GM18873 (cell line): ENCODE measurements around the gene SPOCK1.
"Not testable (repeated sequence)": the region's sequence is repeated elsewhere in the genome, so short reads cannot be mapped to it uniquely, and the experiment has no call there.

Experiments used
- ATAC-seq: cut with Tn5 transposase; IDR thresholded peaks from one replicate; pipeline ENCODE4 v1.9.1; 2021; ENCODE audit warnings: mild to moderate bottlenecking, moderate library complexity, moderate number of reproducible peaks; ENCODE audit not compliant: unreplicated experiment, low FRiP score

The SPOCK1 gene

GRCh38 chr5:137236252-137236651, 262.9 kb downstream of the SPOCK1 start:
- no peak for ATAC-seq

DNA sequence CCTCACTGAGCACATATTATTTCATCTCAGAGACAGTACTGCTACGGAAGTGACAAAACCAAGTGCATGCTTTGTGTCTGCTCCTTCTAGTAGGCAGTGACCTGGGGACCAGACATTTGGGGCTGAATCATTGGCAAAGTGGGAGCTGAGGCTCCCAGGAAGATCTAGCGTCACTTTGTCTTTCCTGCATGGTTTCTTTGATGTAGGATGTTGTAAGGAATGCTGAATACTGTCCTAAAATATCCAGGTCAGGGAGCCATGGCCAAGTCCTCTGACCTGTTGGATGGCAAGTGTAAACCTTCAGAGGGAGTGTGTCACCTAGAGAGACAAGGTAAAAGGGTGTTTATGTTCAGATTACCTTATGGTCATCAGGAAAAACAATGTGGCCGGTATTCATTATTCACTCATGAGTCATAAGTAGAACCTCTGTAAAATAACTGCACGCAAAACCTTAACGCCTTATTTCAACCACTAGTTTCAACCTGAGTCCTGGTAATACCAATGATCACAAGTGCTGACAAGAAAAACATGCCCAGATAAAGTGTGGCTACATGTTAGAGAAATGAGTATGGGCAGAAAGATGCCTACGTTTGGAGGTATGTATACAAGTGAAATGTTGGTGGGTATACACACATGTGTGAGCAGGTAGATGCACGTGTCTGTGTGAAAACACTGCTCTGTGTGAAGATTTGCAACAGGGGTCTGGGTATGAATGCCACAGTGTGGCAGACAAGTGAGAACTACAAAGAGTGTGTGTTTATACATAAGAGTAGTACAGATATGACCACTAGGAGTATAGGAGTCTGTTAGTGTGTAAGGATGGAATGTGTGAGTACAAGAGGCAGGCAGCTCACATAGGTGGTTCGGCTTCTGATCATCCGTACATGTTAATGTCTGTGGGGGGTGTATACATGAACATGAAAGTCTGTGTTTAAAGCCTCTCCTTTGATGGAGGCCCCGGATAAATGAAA, 263.9 kb downstream of the SPOCK1 start:
- peak; percentile 64 for ATAC-seq

GRCh38 chr5:137233726-137234125, 265.4 kb downstream of the SPOCK1 start:
- ATAC-seq = no peak

DNA sequence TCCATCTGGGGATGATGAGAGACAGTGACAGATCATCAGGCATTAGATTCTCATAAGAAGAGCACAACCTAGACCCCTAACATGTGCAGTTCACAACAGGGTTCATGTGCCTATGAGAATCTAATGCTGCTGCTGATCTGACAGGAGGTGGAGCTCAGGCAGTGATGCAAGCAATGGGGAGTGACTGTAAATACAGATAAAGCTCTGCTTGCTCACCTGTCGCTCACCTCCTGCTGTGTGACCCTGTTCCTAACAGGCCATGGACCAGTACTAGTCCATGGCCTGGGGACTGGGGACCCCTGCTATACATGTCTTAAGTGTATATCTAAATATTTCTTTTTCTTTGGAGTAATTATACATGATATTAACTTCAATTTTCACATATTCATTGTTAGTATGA, 265.8 kb downstream of the SPOCK1 start:
- ATAC-seq = not testable (repeated sequence)

GRCh38 chr5:137231540-137231939, 267.6 kb downstream of the SPOCK1 start:
- no peak for ATAC-seq

- no peak for ATAC-seq
Observed at GRCh38 chr5:137228816-137229215, 270.3 kb downstream of the SPOCK1 start.

DNA sequence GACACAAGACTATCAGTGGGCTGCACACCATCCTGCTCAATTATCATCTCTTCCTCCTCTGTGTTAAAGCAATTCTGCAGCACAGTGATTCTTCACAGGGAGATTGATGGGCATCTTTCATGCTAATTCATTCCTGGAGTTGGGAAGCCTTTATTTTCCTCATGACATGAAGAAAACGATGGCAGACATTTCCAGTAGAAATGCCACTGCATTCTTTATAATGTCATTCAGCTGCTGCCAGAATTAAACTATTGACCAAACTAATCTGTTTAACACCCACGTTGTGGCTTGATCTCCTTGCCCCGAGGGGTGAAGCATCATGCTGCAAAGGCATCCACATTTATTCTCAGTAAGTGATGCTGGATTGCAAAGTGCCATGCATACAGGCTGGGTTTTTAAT, 273.0 kb downstream of the SPOCK1 start:
- no peak for ATAC-seq

DNA sequence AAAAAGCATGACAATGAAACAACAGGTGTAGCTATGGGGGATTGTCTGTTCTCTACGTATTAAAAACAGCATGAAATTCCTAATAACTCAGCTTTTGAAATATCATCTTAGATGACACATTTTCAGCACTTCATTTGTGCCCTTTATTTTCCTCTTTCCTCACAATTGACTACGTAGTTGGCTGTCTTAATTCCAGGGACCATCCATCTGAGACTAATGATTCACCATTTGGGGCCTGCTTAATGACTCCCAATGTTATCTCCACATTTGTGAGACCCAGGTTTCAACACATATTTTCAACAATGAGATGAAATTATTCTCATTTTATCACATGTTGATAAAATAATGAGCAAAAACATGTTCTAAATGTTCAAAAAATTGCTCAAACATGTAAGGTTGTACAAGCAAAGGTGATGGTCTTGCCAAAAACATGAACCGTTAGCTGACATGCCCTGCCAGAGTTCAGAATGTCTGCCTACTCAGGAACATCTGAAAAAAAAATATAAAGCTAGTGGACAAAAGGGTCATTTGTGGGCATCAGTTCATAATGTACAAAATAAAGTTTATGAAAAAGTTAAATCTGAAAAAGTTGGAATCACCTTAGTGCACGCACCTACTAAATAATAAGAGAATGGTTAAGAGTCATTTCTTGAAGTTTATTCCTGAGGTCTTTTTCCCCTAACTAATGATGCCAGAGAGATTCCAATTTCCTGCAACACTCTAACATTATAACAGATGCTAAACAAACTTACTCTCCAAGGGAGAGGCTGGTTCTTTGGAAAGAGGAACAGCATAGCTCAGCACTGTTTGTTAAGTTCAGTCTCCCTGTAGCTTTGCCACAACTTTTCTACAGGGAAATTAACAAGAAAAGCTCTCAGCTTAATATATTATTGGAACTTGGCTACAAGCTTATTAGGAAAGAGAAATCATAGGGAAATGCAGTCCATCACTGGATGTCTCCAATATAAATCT, 275.5 kb downstream of the SPOCK1 start:
- no peak for ATAC-seq

DNA sequence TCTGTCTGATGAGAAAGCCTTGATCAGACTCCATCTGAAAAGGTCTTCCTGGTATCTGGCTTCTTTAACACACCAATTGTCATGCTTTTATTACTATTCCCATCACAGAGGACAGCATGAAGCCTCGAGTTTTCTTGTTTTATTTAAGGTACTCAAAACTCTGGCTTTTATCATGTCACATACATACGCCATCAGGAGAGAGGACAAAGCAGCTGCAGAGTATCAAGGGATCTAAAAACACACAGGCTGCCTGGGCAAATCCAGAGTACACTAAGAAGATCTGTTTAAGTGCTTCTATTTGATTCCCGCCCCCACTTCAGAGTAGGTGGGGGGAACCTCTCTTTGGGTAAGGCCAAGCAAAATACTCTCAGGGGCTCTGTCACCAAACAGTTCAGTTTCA, 277.2 kb downstream of the SPOCK1 start:
- ATAC-seq = no peak

DNA sequence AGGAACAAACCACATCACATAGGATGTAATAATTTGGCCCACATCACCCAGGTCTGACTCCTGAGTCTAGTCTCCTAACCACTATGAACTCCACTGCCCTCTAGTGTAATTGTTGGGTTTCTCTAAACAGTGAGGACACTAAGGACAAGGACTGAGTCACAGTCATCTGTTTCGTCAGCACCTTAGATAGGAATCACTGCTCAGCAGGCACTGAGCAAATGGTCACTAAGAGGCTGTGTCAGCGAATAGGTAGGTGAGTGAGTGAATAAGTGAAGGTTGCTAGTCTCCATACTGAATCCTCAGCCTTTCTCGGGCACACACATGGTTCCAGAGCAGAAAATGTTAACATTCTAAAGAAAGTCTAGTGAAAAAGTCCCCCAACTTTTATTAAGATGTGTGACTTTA, 278.6 kb downstream of the SPOCK1 start:
- ATAC-seq = peak; percentile 76

DNA sequence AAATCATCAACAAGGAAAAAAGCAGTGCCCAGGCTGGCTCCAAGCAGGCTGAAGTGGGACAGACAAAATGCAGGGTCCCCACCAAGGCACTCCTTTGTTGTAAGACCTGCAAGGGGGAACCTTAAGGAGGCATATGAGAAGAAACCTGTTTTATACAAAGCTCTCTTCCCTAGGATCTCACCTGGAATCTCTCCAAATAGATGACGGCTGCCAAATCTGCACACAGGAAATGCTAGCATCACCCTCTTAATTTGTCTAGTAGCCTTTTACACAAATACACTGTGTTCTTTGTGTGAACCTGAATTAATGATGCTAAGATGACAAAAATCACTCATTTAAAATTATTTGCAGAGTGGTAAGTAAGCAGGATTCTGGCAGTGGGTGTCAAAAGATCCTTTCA, 280.2 kb downstream of the SPOCK1 start:
- ATAC-seq = no peak

DNA sequence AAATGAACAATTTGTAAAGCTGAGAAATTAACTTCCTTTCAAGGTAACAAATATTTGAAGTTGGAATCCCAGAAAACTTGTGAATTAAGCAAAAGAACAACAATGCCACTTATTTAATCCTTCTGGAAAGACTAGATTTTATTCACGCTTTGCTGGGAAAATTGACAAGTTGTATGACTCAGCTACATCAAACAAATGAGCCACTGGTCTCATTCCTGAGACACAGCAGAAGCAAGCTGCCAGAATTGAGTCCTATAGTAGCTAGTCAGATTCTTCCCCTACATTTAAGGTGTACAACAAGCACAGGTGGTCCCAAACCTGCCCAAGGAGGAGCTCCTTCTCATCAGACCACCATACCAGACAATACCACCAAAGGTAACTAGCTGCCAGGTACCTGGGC, 280.7 kb downstream of the SPOCK1 start:
- no peak for ATAC-seq

DNA sequence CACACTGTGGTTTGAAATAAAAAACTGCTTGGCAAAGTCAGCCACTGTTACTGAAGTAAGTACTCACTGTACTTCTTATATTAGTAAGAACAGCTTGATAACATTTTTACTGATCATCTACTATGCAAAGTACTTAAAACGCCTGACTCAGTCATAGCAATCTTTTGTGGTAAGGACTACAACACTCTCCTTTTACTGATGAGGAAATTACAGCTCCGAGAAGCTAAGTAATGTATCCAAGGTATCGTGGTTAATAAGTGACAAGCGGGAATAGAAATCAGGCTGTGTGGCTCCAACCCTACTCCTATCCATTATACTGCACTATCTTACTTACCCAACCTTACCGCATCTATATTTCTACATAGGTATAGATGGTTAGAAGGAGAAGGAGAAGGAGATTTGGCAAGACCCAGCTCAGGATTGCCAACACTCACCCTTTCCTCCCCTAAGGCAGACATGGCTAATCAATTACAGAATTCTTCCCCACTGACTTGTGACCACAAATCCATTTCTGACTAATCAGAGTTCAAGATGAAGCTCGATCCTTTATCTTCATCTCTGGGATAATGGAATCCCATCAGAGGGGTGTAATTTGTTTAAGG, 281.4 kb downstream of the SPOCK1 start:
- no peak for ATAC-seq

GRCh38 chr5:137216976-137217598, 282.0 kb downstream of the SPOCK1 start:
- ATAC-seq = no peak

DNA sequence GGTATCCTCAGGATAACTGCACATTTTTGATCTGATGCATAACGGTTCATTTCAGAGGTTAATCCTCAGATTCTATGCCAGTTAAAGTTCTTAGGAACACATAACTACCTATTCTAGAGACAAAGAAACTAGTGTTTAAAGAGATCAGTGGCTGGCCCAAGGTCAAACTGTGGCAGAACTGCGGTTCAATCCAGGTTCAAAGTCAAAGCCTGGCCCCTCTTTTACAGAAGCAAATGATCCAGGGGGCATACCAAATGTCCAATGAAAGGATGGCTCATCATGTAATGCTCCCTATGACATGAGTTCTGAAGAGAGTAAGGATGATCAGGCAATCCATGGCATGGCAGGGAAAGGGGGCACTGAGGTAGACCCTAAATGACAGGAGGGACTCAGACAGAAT, 283.3 kb downstream of the SPOCK1 start:
- no peak for ATAC-seq

DNA sequence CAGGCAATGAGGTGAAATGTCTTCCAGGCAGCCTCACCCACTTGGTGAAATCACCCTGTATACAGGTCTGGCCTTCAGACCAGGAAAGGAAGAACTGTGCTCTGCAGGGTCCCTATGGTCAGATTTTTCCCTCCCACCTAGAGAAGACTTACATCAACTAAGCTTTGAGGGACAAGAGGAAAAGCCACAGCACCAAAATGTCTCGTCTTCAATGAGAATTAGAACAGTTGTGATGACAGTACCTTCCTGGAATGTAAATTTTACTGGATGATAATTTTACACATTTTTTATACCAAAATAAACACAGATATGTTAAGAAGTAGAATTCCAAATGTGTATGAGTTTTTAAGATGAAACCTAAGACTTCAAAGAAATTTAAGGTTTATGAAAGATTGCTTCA, 283.9 kb downstream of the SPOCK1 start:
- ATAC-seq = no peak

GRCh38 chr5:137214446-137215189, 284.5 kb downstream of the SPOCK1 start:
- ATAC-seq = no peak

DNA sequence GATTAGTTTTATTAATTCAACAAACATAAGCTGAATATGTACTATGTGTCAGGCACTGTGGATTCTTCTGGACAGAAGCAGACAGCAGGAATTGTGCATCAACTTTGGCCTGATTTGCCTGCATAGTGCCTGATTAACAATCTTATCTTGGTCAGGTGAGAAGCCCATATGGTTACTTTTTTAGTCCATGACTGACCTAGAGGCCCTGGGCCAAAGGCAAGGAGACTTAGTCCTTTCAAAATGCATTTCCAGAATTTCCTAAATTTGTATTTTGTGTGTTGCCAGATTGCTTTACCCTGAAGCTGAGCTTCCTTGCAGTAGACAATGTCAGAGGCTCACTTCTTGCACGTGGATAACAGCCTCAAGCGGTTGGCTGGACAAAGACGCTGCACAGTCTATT, 286.7 kb downstream of the SPOCK1 start:
- ATAC-seq = no peak

DNA sequence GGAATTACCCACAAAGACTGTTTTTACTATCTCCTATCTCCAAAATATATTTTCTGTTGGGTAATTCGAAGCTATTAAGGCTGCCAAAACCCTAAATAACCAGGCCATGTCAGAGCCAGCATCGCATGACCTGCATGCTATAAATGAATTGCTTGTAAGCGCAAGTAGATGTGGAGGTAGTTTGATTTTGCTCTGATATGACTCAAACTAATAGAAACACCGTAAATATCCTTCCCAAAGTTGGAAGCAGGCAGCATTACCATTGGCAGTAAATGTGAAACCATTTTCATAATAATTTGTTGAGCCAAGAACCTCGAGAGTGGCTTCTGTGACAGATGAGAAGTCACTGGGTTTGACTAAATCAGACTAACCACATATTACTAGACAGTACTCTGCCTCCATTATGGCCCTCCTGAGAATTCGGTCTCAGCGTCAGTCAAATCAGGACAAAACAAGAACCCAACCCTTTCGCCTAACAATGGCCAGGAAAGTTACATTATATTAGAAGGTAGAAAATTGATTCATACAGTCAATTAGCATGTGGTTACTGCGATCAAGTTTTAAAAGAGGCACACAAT, 289.8 kb downstream of the SPOCK1 start:
- no peak for ATAC-seq
